Measurements from ENCODE around the gene BHMT2.

GRCh38 chr5:79120221-79120620, 50.7 kb downstream of the BHMT2 start:
- TF ChIP-seq, protein P1, sequence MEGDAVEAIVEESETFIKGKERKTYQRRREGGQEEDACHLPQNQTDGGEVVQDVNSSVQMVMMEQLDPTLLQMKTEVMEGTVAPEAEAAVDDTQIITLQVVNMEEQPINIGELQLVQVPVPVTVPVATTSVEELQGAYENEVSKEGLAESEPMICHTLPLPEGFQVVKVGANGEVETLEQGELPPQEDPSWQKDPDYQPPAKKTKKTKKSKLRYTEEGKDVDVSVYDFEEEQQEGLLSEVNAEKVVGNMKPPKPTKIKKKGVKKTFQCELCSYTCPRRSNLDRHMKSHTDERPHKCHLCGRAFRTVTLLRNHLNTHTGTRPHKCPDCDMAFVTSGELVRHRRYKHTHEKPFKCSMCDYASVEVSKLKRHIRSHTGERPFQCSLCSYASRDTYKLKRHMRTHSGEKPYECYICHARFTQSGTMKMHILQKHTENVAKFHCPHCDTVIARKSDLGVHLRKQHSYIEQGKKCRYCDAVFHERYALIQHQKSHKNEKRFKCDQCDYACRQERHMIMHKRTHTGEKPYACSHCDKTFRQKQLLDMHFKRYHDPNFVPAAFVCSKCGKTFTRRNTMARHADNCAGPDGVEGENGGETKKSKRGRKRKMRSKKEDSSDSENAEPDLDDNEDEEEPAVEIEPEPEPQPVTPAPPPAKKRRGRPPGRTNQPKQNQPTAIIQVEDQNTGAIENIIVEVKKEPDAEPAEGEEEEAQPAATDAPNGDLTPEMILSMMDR (IDR thresholded peaks at IDR 0.05), result no peak
- no peak for TF ChIP-seq POLR2A (IDR thresholded peaks at IDR 0.05)

All from heart left ventricle (tissue), 13 donors.